ENCODE results near the gene MED13. TPM values are rescaled to one million over a fixed set of nuclear protein-coding genes. Genes with fewer than 3 reads are reported as not detected.
A peak's percentile ranks its signal among the peaks of the same experiment; 100 is the strongest.

The MED13 gene
- total and polyA plus RNA-seq, 4 donors = 6.6 to 64.0 (median 26.0) TPM

DNA sequence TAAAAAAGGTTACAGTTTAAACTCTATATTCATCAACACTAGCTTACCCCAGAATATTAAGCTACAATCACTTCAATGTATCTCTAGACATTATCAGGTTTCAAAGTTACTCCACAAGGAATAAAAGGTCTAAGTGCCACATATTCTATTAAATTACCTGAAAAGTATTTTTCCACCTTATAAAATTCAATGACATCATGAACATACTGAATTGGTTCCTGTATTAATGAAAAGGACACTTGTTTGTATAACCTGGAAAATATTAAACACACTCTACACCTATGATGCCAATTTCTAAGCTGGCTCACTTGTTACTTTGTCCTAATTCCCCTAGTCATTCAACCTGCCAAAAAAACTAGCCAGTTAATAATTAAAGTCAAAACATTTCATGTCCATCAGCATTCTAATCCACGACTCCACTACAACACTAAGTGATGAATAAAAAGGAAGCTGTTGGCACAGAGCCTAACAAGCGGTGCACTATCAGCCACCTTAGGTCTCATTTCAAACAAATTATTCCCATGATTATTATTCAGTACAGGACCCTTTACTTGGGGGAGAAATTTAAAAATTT lies 12.2 kb downstream of the MED13 start:
- Histone ChIP-seq H3K9me3 (ENCODE audit: control insufficient read depth in 4 of 4, low read length in 3 of 4) (no peaks in the 10 kb centered on the region), H3K36me3 (ENCODE audit: control insufficient read depth in 4 of 4, insufficient read depth in 3 of 4, low read depth in 1 of 4, low read length in 3 of 4) (peaks cover 2 to 10% (median 7%) of the 10 kb centered on the region in 4 donors), H3K27me3 (ENCODE audit: control insufficient read depth in 4 of 4, insufficient read depth in 4 of 4, low read length in 3 of 4) (no peaks in the 10 kb centered on the region), H3K27ac (ENCODE audit: low read depth in 1 of 2, low read length in 2 of 2) (peak overlapping the region; percentile 13 to 60), H3K9ac (ENCODE audit: low read depth in 1 of 2, low read length in 2 of 2) (no peak overlapping the region), H3K4me3 (ENCODE audit: low read depth in 1 of 3, low read length in 3 of 3) (no peak overlapping the region), H3K4me1 (ENCODE audit: control insufficient read depth in 4 of 4, insufficient read depth in 4 of 4, low read length in 3 of 4) (peaks cover 7 to 71% (median 55%) of the 10 kb centered on the region in 4 donors)
- TF ChIP-seq RAD21 (IDR thresholded peaks at IDR 0.05) = peak; percentile 25 to 44
- TF ChIP-seq HNF4A (conservative IDR thresholded peaks at IDR 0.05) = peak; percentile 44 to 72
- peak; percentile 42 to 67 for TF ChIP-seq RXRA (IDR thresholded peaks at IDR 0.05)
- peak; percentile 46 for TF ChIP-seq YY1 (IDR thresholded peaks at IDR 0.05)
- TF ChIP-seq FOXA2 (IDR thresholded peaks at IDR 0.05) = peak; percentile 38
- TF ChIP-seq, protein P1, sequence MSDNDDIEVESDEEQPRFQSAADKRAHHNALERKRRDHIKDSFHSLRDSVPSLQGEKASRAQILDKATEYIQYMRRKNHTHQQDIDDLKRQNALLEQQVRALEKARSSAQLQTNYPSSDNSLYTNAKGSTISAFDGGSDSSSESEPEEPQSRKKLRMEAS (IDR thresholded peaks at IDR 0.05) = peak; percentile 35
- TF ChIP-seq JUND (IDR thresholded peaks at IDR 0.05) = peak; percentile 11 to 47
- TF ChIP-seq SP1 (IDR thresholded peaks at IDR 0.05) = peak; percentile 57
- TF ChIP-seq, protein P2, sequence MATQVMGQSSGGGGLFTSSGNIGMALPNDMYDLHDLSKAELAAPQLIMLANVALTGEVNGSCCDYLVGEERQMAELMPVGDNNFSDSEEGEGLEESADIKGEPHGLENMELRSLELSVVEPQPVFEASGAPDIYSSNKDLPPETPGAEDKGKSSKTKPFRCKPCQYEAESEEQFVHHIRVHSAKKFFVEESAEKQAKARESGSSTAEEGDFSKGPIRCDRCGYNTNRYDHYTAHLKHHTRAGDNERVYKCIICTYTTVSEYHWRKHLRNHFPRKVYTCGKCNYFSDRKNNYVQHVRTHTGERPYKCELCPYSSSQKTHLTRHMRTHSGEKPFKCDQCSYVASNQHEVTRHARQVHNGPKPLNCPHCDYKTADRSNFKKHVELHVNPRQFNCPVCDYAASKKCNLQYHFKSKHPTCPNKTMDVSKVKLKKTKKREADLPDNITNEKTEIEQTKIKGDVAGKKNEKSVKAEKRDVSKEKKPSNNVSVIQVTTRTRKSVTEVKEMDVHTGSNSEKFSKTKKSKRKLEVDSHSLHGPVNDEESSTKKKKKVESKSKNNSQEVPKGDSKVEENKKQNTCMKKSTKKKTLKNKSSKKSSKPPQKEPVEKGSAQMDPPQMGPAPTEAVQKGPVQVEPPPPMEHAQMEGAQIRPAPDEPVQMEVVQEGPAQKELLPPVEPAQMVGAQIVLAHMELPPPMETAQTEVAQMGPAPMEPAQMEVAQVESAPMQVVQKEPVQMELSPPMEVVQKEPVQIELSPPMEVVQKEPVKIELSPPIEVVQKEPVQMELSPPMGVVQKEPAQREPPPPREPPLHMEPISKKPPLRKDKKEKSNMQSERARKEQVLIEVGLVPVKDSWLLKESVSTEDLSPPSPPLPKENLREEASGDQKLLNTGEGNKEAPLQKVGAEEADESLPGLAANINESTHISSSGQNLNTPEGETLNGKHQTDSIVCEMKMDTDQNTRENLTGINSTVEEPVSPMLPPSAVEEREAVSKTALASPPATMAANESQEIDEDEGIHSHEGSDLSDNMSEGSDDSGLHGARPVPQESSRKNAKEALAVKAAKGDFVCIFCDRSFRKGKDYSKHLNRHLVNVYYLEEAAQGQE (IDR thresholded peaks at IDR 0.05) = peak; percentile 41
- TF ChIP-seq EGR1 (IDR thresholded peaks at IDR 0.05; ENCODE audit: low read depth in 2 of 2) = no peak
- TF ChIP-seq, protein P3, sequence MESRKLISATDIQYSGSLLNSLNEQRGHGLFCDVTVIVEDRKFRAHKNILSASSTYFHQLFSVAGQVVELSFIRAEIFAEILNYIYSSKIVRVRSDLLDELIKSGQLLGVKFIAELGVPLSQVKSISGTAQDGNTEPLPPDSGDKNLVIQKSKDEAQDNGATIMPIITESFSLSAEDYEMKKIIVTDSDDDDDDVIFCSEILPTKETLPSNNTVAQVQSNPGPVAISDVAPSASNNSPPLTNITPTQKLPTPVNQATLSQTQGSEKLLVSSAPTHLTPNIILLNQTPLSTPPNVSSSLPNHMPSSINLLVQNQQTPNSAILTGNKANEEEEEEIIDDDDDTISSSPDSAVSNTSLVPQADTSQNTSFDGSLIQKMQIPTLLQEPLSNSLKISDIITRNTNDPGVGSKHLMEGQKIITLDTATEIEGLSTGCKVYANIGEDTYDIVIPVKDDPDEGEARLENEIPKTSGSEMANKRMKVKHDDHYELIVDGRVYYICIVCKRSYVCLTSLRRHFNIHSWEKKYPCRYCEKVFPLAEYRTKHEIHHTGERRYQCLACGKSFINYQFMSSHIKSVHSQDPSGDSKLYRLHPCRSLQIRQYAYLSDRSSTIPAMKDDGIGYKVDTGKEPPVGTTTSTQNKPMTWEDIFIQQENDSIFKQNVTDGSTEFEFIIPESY (IDR thresholded peaks at IDR 0.05) = no peak
- DNase-seq (ENCODE audit: low spot score) = no peak
- 29% methylated on average over 2 of the region's 2 CpGs for WGBS

DNA sequence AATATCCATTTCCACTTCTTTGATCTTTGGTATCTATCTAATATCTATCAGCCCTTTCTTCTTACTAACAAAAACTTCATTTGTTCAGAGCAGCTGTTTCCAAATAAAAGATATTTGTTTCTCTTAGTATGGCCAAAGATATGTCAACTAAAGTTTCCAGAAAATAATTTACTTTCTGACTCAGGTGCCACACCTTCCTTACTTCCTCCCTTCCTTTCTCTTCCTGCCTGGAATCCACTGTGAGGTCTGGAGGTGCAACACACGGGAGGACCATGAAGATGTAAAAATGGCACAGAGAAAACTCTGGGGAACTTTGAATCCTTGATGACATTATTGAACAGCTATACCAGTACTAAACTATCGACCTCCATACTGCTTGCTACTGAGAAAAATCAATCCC lies 14.0 kb downstream of the MED13 start:
- Histone ChIP-seq H3K4me1 (ENCODE audit: control insufficient read depth in 4 of 4, insufficient read depth in 4 of 4, low read length in 3 of 4) (peaks cover 6 to 59% (median 42%) of the 10 kb centered on the region in 4 donors), H3K9me3 (ENCODE audit: control insufficient read depth in 4 of 4, low read length in 3 of 4) (no peaks in the 10 kb centered on the region), H3K36me3 (ENCODE audit: control insufficient read depth in 4 of 4, insufficient read depth in 3 of 4, low read depth in 1 of 4, low read length in 3 of 4) (peaks cover 2 to 17% (median 10%) of the 10 kb centered on the region in 4 donors), H3K27ac (ENCODE audit: low read depth in 1 of 2, low read length in 2 of 2) (no peak overlapping the region), H3K9ac (ENCODE audit: low read depth in 1 of 2, low read length in 2 of 2) (no peak overlapping the region), H3K4me3 (ENCODE audit: low read depth in 1 of 3, low read length in 3 of 3) (no peak overlapping the region), H3K27me3 (ENCODE audit: control insufficient read depth in 4 of 4, insufficient read depth in 4 of 4, low read length in 3 of 4) (no peaks in the 10 kb centered on the region)
- no peak for DNase-seq (ENCODE audit: low spot score)
- TF ChIP-seq GABPA (IDR thresholded peaks at IDR 0.05 in 1 of 2, conservative IDR thresholded peaks at IDR 0.05 in 1 of 2) = no peak
- TF ChIP-seq HNF4G (IDR thresholded peaks at IDR 0.05) = no peak
- no peak for TF ChIP-seq EGR1 (IDR thresholded peaks at IDR 0.05; ENCODE audit: low read depth in 2 of 2)
- TF ChIP-seq, protein P1 (IDR thresholded peaks at IDR 0.05) = no peak
- TF ChIP-seq JUND (IDR thresholded peaks at IDR 0.05) = no peak
- WGBS = 56% methylated on average over 2 of the region's 2 CpGs

All from liver (tissue), 9 donors.